ENCODE results near the gene TUNAR. TPM values are rescaled to one million over a fixed set of nuclear protein-coding genes. Genes with fewer than 3 reads are reported as not detected.

TUNAR gene
- total RNA-seq: not detected

DNA sequence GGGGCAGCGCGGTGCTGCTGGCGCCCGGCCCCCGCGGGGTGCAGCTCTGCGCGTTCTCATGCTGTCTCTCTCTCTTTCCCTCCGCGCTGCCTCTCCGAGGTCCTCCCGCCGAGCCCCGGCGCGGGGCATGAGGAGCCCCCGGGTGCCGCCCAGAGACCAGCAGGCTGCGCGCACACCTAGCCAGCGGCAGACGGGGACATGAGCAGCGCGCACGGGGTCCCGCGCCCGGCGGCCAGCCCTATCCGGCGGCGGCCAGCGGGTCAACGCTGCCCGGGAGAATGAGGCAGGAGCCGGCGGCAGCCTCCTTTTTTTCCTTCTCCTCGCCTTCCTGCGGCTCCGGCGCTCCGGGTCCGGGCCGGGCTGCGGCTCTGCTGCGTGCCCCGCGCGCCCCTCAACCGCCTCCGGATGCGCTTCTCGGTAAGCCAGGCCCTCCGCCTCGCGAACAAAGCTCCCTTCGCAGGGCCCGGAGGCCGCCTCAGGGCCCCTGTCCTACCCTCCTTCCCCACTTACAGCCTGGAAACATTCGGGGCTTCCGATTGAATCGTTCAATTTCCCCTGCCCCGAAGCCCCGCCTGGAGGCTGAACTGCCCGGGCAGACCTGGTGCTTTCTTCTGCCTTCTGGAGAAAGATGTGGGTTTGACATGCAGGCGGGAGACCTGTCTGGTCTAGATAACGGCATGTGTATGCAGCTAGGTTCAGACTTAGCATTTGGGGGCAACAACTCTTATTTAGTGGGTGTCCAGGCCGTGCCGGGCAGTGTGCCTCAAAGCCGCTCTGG lies at the start of gene TUNAR:
Gene TUNAR (plus strand): TSS at position 72 of the 778 bp plus-strand sequence.
- Mint-ChIP-seq H3K9me3 (no peaks in the 10 kb centered on the region), H3K27me3 (peaks cover 55% of the 10 kb centered on the region), H3K27ac (no peak within 1 kb of the TSS), H3K4me3 (no peak within 1 kb of the TSS), H3K4me1 (peaks cover 1% of the 10 kb centered on the region), H3K36me3 (no peaks in the 10 kb centered on the region)
- POLR2A ChIA-PET: no interaction called here
- ATAC-seq (ENCODE audit: low read depth) (no peak), DNase-seq (peak; percentile 27)

DNA sequence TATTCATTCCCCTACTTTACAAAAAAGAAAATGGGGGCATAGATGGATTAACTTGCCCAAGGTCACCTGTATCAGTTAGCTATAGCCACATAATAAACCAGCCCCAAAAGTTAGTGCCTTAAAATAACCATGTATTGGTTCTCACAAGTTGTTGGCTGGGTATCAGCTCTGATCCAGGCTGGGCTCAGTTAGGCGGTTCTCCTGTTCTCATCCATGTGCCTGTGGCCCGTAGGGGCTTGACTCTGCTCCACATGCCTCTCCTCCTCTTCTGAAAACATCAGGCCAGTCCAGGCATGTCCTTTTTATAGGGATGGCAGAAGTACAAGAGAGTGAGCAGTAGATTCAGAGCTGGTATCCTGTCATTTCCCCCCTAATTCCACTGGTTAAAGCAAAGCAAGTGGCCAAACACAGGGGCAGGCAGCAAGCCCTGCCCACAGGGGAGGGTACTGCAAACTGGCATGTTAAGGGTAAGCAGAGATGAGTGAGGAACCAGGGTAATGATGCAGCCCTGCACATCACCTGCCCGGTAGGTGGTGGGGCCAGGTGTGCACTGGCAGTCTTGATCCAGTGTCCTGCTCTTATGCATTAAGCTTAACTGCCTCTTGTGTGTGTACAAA lies 47.9 kb upstream of the TUNAR start:
- H3K27me3 Mint-ChIP-seq: peaks cover 8% of the 10 kb centered on the region
- no peak overlapping the region for H3K27ac Mint-ChIP-seq
- POLR2A ChIA-PET: no interaction called here

DNA sequence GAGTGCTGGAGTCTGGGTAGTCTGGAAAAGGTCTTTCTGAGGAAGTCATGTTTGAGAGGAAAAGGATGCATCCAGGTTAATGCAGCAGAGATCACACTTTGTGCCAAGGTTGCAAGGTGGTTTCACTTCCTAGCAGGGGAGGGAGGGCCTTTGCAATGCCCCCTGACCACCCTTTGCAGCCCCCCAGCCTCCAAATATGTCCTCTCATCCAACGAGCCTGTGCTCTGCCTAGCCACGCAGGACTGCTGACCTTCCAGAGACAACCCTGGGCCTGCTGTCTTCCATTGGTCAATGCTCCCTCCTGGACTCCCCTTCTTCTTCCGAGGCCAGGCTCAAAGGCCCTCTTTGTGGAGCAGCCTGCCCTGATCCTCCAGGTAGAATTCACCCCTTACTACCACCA lies 47.3 kb upstream of the TUNAR start:
- ATAC-seq (ENCODE audit: low read depth) (no peak), DNase-seq (no peak)
- peaks cover 5% of the 10 kb centered on the region for H3K27me3 Mint-ChIP-seq
- POLR2A ChIA-PET: no interaction called here
- H3K27ac Mint-ChIP-seq: no peak overlapping the region
- no peak overlapping the region for H3K4me3 Mint-ChIP-seq
- no peaks in the 10 kb centered on the region for H3K9me3 Mint-ChIP-seq
- no peaks in the 10 kb centered on the region for H3K36me3 Mint-ChIP-seq
- H3K4me1 Mint-ChIP-seq: no peaks in the 10 kb centered on the region

More for the DNA sequence above, 47.9 kb upstream of the TUNAR start:
- DNase-seq: no peak
- Mint-ChIP-seq H3K4me1 (no peaks in the 10 kb centered on the region), H3K4me3 (no peak overlapping the region), H3K36me3 (no peaks in the 10 kb centered on the region), H3K9me3 (no peaks in the 10 kb centered on the region)
- ATAC-seq (ENCODE audit: low read depth): no peak

DNA sequence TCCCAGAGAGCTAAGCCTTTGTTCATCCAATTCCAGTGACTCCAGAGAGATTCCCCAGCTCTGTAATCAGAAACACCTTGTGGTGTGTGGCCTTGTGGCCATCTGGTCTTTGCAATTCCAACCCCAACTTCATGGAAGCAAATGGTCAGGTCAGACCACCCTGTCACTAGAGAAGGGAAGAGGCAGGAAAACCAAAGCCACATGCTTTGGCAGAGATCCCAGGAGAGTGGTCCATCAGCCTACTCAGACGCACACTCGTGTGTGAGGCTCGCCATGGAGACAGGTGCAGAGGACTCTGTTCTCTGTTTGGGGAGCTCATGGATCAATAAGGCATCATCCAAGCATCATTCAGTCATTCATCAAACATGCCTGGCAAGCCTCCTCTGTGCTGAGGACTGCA lies 46.2 kb upstream of the TUNAR start:
- no peak overlapping the region for H3K4me3 Mint-ChIP-seq
- no peaks in the 10 kb centered on the region for H3K9me3 Mint-ChIP-seq
- H3K27me3 Mint-ChIP-seq: peaks cover 4% of the 10 kb centered on the region
- POLR2A ChIA-PET: no interaction called here
- H3K27ac Mint-ChIP-seq: no peak overlapping the region
- DNase-seq (no peak), ATAC-seq (ENCODE audit: low read depth) (no peak)
- no peaks in the 10 kb centered on the region for H3K36me3 Mint-ChIP-seq
- H3K4me1 Mint-ChIP-seq: no peaks in the 10 kb centered on the region

DNA sequence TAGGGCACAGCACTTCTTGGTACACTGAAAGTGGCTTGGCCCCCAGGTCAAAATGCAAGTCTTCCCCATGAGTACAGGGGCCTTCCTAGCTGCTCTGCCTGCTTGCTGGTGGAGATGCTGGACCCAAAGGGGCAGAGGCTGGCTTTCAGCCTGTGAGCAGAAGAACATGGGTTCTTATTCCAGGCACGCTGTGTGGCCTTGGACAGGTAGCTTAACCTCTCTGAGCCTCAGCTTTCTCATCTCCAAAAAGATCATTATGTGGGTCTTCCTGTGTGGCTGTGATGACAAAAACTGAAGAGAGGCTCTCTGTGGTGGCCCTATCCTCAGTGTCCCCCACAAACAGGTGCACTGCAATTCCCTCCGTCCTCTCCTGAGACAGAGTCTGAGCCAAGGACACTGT lies 45.6 kb upstream of the TUNAR start:
- no peak for ATAC-seq (ENCODE audit: low read depth)
- no peak overlapping the region for H3K27ac Mint-ChIP-seq
- no peaks in the 10 kb centered on the region for H3K27me3 Mint-ChIP-seq
- H3K4me3 Mint-ChIP-seq: no peak overlapping the region
- no peaks in the 10 kb centered on the region for H3K36me3 Mint-ChIP-seq
- no peak for DNase-seq
- POLR2A ChIA-PET: no interaction called here
- H3K4me1 Mint-ChIP-seq: no peaks in the 10 kb centered on the region
- H3K9me3 Mint-ChIP-seq: no peaks in the 10 kb centered on the region

DNA sequence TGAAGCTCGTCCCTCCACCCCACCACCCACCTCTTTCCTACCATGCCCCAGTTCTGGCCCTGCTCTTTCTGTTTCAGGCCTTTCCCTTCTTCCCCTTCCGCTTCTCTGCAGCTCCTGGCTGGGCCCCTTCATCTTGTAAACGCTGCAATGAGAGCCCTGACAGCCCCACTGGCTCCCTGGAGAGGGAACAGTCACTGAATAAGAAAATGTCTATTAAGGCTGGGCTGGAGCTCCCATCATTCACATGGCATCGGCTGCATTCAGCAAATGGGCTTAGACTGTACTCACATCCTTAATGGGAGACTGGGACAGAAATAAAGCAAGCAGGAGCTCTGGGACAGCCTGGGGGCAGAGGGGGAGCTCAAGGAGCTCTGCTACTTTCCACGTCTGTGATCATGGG lies 45.2 kb upstream of the TUNAR start:
- H3K4me3 Mint-ChIP-seq: no peak overlapping the region
- ATAC-seq (ENCODE audit: low read depth) (no peak), DNase-seq (no peak)
- H3K9me3 Mint-ChIP-seq: no peaks in the 10 kb centered on the region
- POLR2A ChIA-PET: no interaction called here
- no peaks in the 10 kb centered on the region for H3K4me1 Mint-ChIP-seq
- H3K27me3 Mint-ChIP-seq: no peaks in the 10 kb centered on the region
- no peak overlapping the region for H3K27ac Mint-ChIP-seq
- no peaks in the 10 kb centered on the region for H3K36me3 Mint-ChIP-seq

DNA sequence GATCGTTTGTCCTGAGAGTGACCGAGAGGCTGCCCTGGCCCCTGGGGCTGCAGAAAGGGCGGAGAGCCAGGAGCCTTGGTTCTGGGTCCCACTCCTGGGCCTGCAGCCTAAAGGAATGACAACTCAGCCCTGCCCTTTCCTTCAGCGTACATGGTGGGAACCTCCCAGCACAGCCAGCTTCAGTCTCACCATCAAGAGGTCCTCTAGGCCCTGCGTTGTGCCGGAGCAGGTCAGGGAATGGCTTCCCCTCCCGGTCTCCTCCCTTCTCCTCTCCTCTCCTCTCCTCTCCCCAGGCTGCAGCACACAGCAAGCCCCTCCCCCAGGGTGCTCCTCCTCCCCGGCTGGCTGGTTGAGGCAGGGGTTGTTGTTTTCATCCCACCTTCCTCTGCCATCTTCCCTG lies 44.6 kb upstream of the TUNAR start:
- no peak for ATAC-seq (ENCODE audit: low read depth)
- POLR2A ChIA-PET: no interaction called here
- Mint-ChIP-seq H3K27me3 (no peaks in the 10 kb centered on the region), H3K4me1 (no peaks in the 10 kb centered on the region), H3K9me3 (no peaks in the 10 kb centered on the region), H3K27ac (no peak overlapping the region), H3K4me3 (no peak overlapping the region), H3K36me3 (no peaks in the 10 kb centered on the region)
- DNase-seq: no peak

DNA sequence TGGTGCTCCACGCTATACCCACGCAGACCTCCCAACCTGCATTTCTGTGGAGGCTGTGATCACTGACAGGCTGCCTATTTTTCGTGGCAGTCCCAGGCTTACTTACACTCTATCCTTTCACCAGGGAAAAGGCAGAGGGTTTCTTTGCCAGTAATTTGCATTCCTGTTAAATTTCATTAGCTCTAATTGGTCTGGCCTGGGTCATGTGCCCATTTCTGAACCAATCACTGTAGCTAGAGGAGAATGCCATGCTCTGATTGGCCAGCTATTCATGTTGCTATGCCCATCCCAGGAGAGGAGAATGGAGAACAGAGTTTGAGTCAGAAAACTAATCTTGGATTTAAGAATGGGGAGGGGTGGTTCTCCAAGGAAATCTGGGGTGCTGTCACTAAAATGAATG lies 43.2 kb upstream of the TUNAR start:
- no peaks in the 10 kb centered on the region for H3K4me1 Mint-ChIP-seq
- H3K36me3 Mint-ChIP-seq: no peaks in the 10 kb centered on the region
- ATAC-seq (ENCODE audit: low read depth): no peak
- no peak overlapping the region for H3K27ac Mint-ChIP-seq
- no peaks in the 10 kb centered on the region for H3K9me3 Mint-ChIP-seq
- H3K4me3 Mint-ChIP-seq: no peak overlapping the region
- no peaks in the 10 kb centered on the region for H3K27me3 Mint-ChIP-seq
- no peak for DNase-seq
- POLR2A ChIA-PET: no interaction called here

DNA sequence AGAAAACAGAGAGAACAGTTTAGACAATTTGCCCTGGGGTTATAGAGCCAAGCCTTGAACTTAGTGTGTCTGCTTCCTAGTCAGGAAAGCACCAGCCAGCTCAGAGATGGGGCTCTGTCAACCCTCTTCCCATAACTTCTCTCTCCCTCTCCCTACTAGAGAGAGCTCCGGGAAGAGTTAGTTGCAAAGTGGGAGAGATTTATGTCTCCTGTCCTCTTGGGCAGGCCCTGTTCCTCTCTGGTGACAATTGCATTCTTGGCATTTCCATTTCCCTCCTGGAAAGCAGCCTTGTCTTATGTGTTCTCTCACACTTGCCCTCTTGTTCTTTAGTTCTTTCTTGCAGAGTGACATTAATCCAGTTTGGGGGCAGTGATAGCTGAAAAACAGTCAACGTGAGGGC lies 42.1 kb upstream of the TUNAR start:
- no peak overlapping the region for H3K27ac Mint-ChIP-seq
- POLR2A ChIA-PET: no interaction called here
- no peaks in the 10 kb centered on the region for H3K4me1 Mint-ChIP-seq
- no peaks in the 10 kb centered on the region for H3K27me3 Mint-ChIP-seq
- H3K9me3 Mint-ChIP-seq: no peaks in the 10 kb centered on the region
- ATAC-seq (ENCODE audit: low read depth): no peak
- no peaks in the 10 kb centered on the region for H3K36me3 Mint-ChIP-seq
- no peak for DNase-seq
- H3K4me3 Mint-ChIP-seq: no peak overlapping the region

DNA sequence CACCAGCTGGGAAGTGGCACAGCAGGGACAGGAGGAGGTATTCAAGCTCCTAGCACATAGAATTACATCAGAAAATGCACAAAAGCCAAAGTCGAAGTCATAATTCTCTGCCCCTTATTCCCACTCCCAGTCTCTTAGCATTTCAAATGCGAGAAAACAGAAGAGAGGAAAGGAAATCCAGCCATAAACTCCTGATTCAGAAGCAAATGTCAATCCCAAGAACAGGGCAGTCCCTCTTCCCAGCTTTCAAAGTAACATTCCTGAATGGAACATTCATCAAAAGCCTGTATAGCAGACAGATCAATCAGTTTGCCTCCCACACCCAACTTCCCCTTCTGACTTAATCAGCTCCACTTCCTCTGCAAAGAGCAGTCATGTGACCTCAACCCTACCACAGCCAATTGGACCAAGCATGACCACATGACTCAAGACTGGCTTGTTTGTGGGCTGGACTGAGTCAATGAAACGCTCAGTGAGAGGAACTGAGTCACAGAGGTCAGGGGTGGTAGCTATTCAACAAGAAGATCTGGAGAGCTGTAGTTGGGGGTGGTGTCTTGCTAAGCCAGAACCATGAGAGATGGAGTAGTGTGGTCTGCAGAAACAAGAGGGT lies 41.4 kb upstream of the TUNAR start:
- H3K27me3 Mint-ChIP-seq: no peaks in the 10 kb centered on the region
- no peaks in the 10 kb centered on the region for H3K4me1 Mint-ChIP-seq
- no peaks in the 10 kb centered on the region for H3K36me3 Mint-ChIP-seq
- no peaks in the 10 kb centered on the region for H3K9me3 Mint-ChIP-seq
- ATAC-seq (ENCODE audit: low read depth): no peak
- no peak overlapping the region for H3K4me3 Mint-ChIP-seq
- no peak for DNase-seq
- POLR2A ChIA-PET: no interaction called here
- no peak overlapping the region for H3K27ac Mint-ChIP-seq

DNA sequence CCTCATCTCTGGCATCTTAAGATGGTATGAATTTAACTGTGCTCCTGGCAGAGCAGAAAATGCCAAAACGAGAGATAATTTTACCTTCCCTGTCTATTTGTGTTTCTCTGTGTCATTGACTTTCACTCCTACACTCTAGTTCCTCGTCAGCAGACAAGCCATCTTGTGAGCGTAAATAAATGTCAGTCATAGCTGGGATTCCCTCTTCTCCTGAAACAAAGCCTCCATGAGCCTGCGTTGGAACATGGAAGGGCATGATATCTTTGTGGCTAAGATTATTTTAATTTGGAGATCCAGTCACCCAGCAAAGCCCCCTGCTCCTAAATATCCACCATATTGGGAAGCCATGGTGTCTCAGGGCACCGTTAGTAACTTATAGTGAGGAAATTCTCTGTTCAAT lies 37.8 kb upstream of the TUNAR start:
- POLR2A ChIA-PET: no interaction called here
- ATAC-seq (ENCODE audit: low read depth) (no peak), DNase-seq (no peak)
- H3K36me3 Mint-ChIP-seq: no peaks in the 10 kb centered on the region
- H3K27ac Mint-ChIP-seq: no peak overlapping the region
- no peaks in the 10 kb centered on the region for H3K4me1 Mint-ChIP-seq
- no peaks in the 10 kb centered on the region for H3K27me3 Mint-ChIP-seq
- no peaks in the 10 kb centered on the region for H3K9me3 Mint-ChIP-seq
- H3K4me3 Mint-ChIP-seq: no peak overlapping the region

DNA sequence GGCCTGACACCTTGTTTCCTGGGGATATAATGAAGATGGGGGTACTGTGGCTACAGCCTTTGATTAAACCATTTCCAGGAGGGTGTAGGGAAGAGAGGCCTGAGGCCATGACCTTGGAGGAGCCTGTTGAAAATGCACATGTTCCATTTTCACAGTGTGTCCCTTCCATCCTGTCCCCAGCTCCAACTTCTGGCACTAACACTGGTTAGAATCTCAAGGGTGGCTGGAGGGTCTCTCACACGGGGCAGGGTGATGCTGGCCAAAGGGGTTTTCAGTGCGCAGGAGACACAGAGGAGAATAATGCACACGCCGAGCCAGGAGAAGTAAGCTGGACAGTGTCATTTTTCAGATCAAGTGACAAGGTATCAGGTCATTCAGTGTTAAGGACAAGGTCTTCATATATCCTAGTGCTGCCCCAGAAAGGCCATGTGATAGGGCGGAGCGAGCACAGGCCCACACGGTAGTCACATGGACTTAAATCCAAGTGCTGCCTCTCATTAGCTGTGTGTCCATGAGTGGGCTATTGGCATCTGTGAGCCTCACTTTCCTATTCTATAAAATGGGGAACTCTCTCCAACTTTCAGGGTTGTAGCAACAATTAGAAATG lies 36.4 kb upstream of the TUNAR start:
- Mint-ChIP-seq H3K27me3 (no peaks in the 10 kb centered on the region), H3K36me3 (no peaks in the 10 kb centered on the region), H3K4me3 (no peak overlapping the region), H3K4me1 (no peaks in the 10 kb centered on the region), H3K27ac (no peak overlapping the region), H3K9me3 (no peaks in the 10 kb centered on the region)
- ATAC-seq (ENCODE audit: low read depth) (no peak), DNase-seq (no peak)
- POLR2A ChIA-PET: no interaction called here

DNA sequence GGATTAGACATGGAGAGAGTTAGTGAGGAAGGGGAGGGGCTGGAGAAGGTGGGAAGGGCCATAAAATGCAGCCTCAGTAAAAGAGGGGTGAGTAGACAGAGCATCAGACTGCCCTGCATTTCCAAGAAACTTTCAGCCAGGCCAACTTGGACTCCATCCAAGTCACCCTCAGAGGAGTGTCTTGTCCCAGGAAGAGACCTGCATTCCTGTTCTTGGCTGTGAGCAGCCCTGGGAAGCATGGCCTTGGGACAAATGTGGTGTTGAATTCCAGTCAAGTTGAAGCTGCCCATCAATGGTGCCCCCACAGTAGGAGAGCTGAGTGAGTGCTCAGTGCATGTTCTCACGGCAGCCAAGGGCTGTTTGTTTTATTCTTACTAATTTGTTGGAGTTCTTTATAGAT lies 35.0 kb upstream of the TUNAR start:
- DNase-seq (no peak), ATAC-seq (ENCODE audit: low read depth) (no peak)
- Mint-ChIP-seq H3K4me3 (no peak overlapping the region), H3K27ac (no peak overlapping the region), H3K9me3 (no peaks in the 10 kb centered on the region), H3K36me3 (no peaks in the 10 kb centered on the region), H3K27me3 (peaks cover 6% of the 10 kb centered on the region), H3K4me1 (no peaks in the 10 kb centered on the region)
- POLR2A ChIA-PET: no interaction called here

DNA sequence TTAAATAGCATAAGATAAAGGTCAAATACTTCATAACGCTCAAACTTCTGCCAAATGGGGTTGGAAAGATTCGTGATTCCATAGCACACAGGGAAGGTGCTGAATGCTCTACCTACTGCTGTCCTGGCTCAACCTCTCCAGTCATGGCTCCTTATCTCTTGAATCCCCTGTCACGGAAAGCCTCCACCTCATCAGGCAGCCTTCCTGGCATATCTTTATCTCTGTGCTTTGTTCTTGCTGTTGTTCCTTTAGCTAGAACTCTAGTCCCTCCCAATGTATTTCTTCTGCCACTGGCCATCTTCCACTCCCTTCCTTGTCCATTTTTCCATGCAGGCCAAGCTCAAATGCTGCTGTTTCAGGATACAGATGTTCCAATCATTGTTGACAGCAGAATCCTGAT lies 26.9 kb upstream of the TUNAR start:
- peaks cover 23% of the 10 kb centered on the region for H3K27me3 Mint-ChIP-seq
- H3K9me3 Mint-ChIP-seq: no peaks in the 10 kb centered on the region
- H3K36me3 Mint-ChIP-seq: no peaks in the 10 kb centered on the region
- POLR2A ChIA-PET: no interaction called here
- DNase-seq: no peak
- H3K4me1 Mint-ChIP-seq: no peaks in the 10 kb centered on the region
- no peak for ATAC-seq (ENCODE audit: low read depth)
- H3K27ac Mint-ChIP-seq: no peak overlapping the region
- H3K4me3 Mint-ChIP-seq: no peak overlapping the region

All from activated naive CD8-positive, alpha-beta T cell treated with anti-CD3 and anti-CD28 coated beads, Interleukin-2, amount 10 ng/mL, durations not matched to agents 7 days and 5 days (primary cell).